HG02588 (cell line): ENCODE results near the gene TBC1D4.
A peak's percentile ranks its signal among the peaks of the same experiment; 100 is the strongest.

Experiments
- ATAC-seq: cut with Tn5 transposase; IDR thresholded peaks from one replicate; pipeline ENCODE4 v1.9.1; 2021; ENCODE audit warnings: mild to moderate bottlenecking, moderate library complexity; ENCODE audit not compliant: unreplicated experiment

TBC1D4 gene

GRCh38 chr13:75486146-75487062 is 4.4 kb upstream of the TBC1D4 start:
- ATAC-seq, result no peak

- no peak for ATAC-seq
Observed at GRCh38 chr13:75485286-75486062, 3.5 kb upstream of the TBC1D4 start.

- ATAC-seq, result no peak
Observed at GRCh38 chr13:75482820-75483079, 781 bp upstream of the TBC1D4 start.

GRCh38 chr13:75481176-75482069 is 546 bp downstream of the TBC1D4 start:
- peak; percentile 26 for ATAC-seq

GRCh38 chr13:75480671-75481175 is 1.2 kb downstream of the TBC1D4 start:
- ATAC-seq, result peak; percentile 6

GRCh38 chr13:75479102-75479740 is 2.7 kb downstream of the TBC1D4 start:
- no peak for ATAC-seq

GRCh38 chr13:75478659-75479058 is 3.3 kb downstream of the TBC1D4 start:
- no peak for ATAC-seq

- no peak for ATAC-seq
Observed at GRCh38 chr13:75474956-75475355, 7.0 kb downstream of the TBC1D4 start.

- no peak for ATAC-seq
Observed at GRCh38 chr13:75473468-75473867, 8.5 kb downstream of the TBC1D4 start.

- no peak for ATAC-seq
Observed at GRCh38 chr13:75470676-75471075, 11.3 kb downstream of the TBC1D4 start.

- no peak for ATAC-seq
Observed at GRCh38 chr13:75469047-75469446, 12.9 kb downstream of the TBC1D4 start.

GRCh38 chr13:75468602-75469001 is 13.4 kb downstream of the TBC1D4 start:
- no peak for ATAC-seq

GRCh38 chr13:75468098-75468497 is 13.9 kb downstream of the TBC1D4 start:
- ATAC-seq, result no peak

GRCh38 chr13:75467040-75467728 is 14.8 kb downstream of the TBC1D4 start:
- no peak for ATAC-seq

- ATAC-seq, result no peak
Observed at GRCh38 chr13:75465236-75465635, 16.7 kb downstream of the TBC1D4 start.

GRCh38 chr13:75461314-75461713 is 20.7 kb downstream of the TBC1D4 start:
- ATAC-seq, result no peak

- no peak for ATAC-seq
Observed at GRCh38 chr13:75460644-75461043, 21.3 kb downstream of the TBC1D4 start.

GRCh38 chr13:75458696-75459422 is 23.1 kb downstream of the TBC1D4 start:
- ATAC-seq, result peak; percentile 100

- no peak for ATAC-seq
Observed at GRCh38 chr13:75455962-75456361, 26.0 kb downstream of the TBC1D4 start.
